ENCODE data around the gene OR6B1.

- TF ChIP-seq CTCF (IDR thresholded peaks at IDR 0.05) (no peak), POLR2A (IDR thresholded peaks at IDR 0.05) (no peak)
Observed at GRCh38 chr7:144037414-144038035, 37.4 kb downstream of the OR6B1 start.

All from esophagus squamous epithelium (tissue), 4 donors.